Choroid plexus epithelial cell (primary cell): ENCODE results near the gene ABCA7.

Experiments used
- DNase-seq: peaks from one replicate; pipeline ENCODE4 v3.0.0-alpha.2; 2010; ENCODE audit warnings: low read depth
- H3K4me3 ChIP-seq: 2 replicates; pipeline ENCODE4 v1.5.1; 2011; ENCODE audit warnings: low read depth, mild to moderate bottlenecking, control low read depth, low read length, moderate library complexity
- TF ChIP-seq, protein P1 (sequence below): conservative IDR thresholded peaks from 2 replicates; pipeline ENCODE4 v1.5.1; 2011; ENCODE audit warnings: low read depth, mild to moderate bottlenecking, control low read depth, inconsistent platforms, low read length, moderate library complexity

The ABCA7 gene

DNA sequence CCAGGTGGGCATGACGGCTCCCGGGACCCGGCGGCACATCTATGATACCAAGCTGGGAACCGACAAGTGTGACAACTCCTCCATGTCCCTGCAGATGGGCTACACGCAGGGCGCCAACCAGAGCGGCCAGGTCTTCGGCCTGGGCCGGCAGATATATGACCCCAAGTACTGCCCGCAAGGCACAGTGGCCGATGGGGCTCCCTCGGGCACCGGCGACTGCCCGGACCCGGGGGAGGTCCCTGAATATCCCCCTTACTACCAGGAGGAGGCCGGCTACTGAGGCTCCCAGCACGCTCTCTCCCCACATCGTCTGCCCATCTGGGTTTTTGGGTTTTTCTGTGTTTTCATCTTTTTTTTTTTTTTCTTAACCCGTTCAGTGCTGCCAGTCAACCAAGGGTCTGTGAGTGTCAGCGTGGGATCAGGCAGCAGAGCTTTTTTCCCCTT, 2.3 kb upstream of the ABCA7 start:
- no peak overlapping the region for H3K4me3 ChIP-seq

DNA sequence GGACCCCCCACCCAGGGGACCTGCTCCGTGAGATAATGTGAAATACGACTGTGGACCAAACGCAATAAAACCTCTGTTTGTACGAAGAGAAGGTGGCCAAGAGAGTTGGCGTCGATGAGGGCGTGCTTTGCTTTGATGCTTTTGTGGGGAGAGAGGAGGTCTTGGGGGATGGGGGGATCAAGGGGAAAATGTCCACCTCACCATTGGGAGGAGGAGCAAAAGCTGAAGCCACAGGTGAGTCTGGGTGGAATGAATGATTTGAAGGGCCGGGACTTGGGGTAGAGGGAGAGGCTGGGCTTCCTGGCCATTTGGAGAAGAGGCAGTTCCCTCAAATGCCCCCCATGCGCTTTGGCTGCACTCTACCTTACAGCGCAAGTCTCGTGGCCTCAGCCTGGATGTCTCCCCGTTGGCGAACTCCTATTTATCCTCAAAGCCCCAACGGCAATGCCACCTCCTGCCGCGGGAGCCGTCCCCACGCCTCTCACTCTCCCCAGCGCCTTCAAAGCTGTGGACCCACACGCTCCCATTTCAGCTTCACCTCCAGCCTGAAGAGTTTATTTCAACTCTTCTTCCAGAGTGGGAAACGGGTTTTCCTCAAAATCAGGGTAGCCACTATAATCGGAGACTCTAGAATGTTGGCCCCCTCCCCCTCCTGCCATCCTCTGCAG, 795 bp upstream of the ABCA7 start:
- H3K4me3 ChIP-seq: no peak overlapping the region
- DNase-seq: no peak
- TF ChIP-seq, protein P1, sequence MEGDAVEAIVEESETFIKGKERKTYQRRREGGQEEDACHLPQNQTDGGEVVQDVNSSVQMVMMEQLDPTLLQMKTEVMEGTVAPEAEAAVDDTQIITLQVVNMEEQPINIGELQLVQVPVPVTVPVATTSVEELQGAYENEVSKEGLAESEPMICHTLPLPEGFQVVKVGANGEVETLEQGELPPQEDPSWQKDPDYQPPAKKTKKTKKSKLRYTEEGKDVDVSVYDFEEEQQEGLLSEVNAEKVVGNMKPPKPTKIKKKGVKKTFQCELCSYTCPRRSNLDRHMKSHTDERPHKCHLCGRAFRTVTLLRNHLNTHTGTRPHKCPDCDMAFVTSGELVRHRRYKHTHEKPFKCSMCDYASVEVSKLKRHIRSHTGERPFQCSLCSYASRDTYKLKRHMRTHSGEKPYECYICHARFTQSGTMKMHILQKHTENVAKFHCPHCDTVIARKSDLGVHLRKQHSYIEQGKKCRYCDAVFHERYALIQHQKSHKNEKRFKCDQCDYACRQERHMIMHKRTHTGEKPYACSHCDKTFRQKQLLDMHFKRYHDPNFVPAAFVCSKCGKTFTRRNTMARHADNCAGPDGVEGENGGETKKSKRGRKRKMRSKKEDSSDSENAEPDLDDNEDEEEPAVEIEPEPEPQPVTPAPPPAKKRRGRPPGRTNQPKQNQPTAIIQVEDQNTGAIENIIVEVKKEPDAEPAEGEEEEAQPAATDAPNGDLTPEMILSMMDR: no peak

More for the DNA sequence above, 2.3 kb upstream of the ABCA7 start:
- TF ChIP-seq, protein P1: no peak
- no peak for DNase-seq

DNA sequence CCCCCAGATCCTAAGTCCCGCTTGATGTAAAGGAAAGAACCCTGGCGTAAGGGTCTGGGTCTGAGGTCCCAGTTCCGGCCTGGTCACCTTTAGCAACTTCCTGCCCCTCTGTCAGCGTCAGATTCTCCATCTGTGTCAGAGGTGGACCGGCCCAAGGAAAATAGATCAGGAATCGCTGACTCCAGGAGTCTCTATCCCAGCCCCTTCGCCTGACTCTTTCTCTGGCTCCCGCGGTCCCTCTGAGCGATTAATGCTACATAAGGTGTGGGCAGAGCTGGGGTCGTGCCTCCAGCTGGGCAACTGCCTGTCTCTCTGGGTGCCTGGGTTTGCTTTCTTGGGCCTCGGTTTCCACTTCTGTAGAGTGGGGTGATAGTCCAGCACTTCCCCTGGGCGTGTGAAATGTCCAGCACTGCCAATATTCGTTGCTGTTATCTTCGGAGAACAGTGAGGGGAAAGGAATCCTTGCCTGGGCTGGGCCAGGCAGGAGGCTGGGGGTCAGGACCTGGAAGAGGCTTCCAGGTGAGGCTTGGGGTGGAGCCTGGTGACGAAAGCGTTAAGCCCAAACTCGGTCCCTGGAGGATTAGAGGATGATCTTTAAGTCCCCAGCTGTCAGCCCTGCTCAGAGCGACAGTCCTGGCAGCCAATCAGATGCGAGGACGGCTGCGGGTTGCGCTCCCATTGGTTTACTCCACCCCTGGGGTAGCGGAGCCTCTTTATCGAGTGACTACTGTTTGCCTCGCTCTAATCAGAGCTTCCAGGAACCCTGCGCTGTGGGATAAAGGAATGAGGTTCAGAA, 767 bp downstream of the ABCA7 start:
- peak overlapping the region; percentile 67 for H3K4me3 ChIP-seq
- DNase-seq: peak; percentile 97
- TF ChIP-seq, protein P1: no peak

DNA sequence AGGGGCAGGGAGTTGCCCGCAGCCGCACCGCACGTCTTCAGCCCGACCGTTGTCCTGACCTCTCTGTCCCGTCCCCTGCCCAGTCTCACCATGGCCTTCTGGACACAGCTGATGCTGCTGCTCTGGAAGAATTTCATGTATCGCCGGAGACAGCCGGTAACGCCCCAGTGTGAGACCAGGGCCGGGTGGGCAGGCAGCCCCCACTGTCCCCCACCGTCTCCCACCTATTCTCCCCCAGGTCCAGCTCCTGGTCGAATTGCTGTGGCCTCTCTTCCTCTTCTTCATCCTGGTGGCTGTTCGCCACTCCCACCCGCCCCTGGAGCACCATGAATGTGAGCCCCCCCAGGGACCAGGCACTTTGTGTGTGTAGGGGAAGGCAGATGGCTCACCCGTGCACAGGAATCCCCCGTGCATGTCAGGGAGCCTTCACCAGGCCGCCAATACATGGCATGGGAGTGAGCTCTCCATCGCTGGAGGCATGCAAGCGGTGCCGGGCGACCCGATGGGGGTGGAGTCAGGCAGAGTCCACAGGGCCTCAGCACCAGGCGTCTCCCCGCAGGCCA, 1.4 kb downstream of the ABCA7 start:
- DNase-seq: no peak
- TF ChIP-seq, protein P1: no peak
- H3K4me3 ChIP-seq: peak overlapping the region; percentile 55

DNA sequence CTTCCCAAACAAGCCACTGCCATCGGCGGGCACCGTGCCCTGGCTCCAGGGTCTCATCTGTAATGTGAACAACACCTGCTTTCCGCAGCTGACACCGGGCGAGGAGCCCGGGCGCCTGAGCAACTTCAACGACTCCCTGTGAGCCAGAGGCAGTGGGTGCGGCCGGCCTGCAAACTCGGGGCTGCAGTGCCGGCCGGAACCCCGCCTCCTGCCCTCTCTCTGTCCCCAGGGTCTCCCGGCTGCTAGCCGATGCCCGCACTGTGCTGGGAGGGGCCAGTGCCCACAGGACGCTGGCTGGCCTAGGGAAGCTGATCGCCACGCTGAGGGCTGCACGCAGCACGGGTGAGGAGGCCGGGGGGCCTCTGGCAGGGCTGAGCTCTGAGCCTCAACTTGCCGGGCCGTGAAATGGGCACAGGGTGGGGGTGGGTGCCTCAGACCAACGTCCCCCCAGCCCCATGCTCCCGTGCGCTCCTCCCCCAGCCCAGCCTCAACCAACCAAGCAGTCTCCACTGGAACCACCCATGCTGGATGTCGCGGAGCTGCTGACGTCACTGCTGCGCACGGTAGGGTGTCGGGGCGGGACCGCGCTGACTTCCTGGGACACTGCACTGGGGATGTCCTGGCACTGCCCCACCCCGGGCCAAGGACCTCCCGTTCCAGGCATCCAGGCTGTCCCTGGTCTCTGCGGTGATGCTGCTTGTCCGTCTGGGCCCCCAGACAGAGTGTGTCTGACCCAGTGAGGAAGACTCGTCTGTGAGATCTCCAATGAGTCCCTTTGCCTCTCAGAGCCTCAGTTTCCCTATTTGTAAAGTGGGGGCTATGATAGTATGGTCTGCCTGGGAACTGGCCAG, 2.2 kb downstream of the ABCA7 start:
- TF ChIP-seq, protein P1: no peak
- DNase-seq: no peak
- no peak overlapping the region for H3K4me3 ChIP-seq

DNA sequence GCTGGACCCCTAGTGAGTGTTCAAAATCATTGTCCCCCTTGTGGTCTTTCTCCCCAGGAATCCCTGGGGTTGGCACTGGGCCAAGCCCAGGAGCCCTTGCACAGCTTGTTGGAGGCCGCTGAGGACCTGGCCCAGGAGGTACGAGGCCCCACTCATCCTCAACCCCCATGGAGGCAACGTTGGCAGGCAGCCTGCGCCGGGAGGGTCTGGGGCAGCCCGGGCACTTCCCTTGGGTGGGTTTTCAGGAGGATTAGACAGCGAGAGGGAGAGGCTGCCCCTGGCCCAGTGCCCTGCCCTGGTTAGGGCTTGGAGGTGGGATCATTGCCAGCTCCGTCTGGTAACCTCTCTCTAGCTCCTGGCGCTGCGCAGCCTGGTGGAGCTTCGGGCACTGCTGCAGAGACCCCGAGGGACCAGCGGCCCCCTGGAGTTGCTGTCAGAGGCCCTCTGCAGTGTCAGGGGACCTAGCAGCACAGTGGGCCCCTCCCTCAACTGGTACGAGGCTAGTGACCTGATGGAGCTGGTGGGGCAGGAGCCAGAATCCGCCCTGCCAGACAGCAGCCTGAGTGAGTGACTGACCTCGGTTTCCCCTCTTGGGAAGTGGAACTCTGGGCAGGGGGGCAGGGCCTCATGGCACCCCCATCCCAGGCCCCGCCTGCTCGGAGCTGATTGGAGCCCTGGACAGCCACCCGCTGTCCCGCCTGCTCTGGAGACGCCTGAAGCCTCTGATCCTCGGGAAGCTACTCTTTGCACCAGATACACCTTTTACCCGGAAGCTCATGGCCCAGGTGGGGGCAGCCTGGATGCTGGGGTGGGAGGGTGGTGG, 3.0 kb downstream of the ABCA7 start:
- TF ChIP-seq, protein P1: no peak
- H3K4me3 ChIP-seq: no peak overlapping the region
- DNase-seq: no peak
